Measurements from ENCODE around the gene NOSIP. TPM values are rescaled to one million over a fixed set of nuclear protein-coding genes. Genes with fewer than 3 reads are reported as not detected.

Gene NOSIP
- total RNA-seq, 2 donors from 2014 or later: 50.6 to 73.2 TPM

GRCh38 chr19:49581007-49581508 is 702 bp upstream of the NOSIP start, which contains the start of gene PRRG2:
Gene PRRG2 (plus strand): TSS chr19:49581316. CDS start chr19:49583220, 1,904 bp downstream.
- 12 to 18% methylated on average over 15 of the region's 15 CpGs for WGBS, 2 donors
- peak; percentile 70 to 85 (median 80) for DNase-seq
- TF ChIP-seq POLR2A (IDR thresholded peaks at IDR 0.05): peak in 2 of 3 donors; percentile 14 to 15
- no peak for TF ChIP-seq CTCF (IDR thresholded peaks at IDR 0.05)
- intact Hi-C loops (cut with DNase I): no loop called here
- H3K4me3 ChIP-seq: peak within 1 kb of the TSS; percentile 35 to 58
- peaks cover 18% of the 10 kb centered on the region for H3K4me1 ChIP-seq
- H3K27ac ChIP-seq: peak within 1 kb of the TSS; percentile 29 to 74 (median 58)
- no peaks in the 10 kb centered on the region for H3K27me3 ChIP-seq
- no peaks in the 10 kb centered on the region for H3K9me3 ChIP-seq
- no peaks in the 10 kb centered on the region for H3K36me3 ChIP-seq (replicated peaks in 1 of 2; ENCODE audit: insufficient read depth in 1 of 2, low read depth in 2 of 2)
- ATAC-seq: peak; percentile 77

GRCh38 chr19:49579947-49580263 is 451 bp downstream of the NOSIP start:
- Histone ChIP-seq H3K4me3 (peak overlapping the region; percentile 21 to 35), H3K9me3 (no peaks in the 10 kb centered on the region), H3K36me3 (replicated peaks in 1 of 2; ENCODE audit: insufficient read depth in 1 of 2, low read depth in 2 of 2) (no peaks in the 10 kb centered on the region), H3K27ac (peak overlapping the region; percentile 29 to 74 (median 58)), H3K27me3 (no peaks in the 10 kb centered on the region), H3K4me1 (peaks cover 18% of the 10 kb centered on the region)
- WGBS, 2 donors: 0 to 1% methylated on average over 8 of the region's 8 CpGs
- no peak for DNase-seq
- TF ChIP-seq POLR2A (IDR thresholded peaks at IDR 0.05): no peak
- no peak for TF ChIP-seq CTCF (IDR thresholded peaks at IDR 0.05)
- ATAC-seq: no peak
- intact Hi-C loops (cut with DNase I): no loop called here

- H3K4me1 ChIP-seq: peaks cover 18% of the 10 kb centered on the region
- DNase-seq (no peak), ATAC-seq (no peak)
- H3K27ac ChIP-seq: no peak overlapping the region
- TF ChIP-seq CTCF (IDR thresholded peaks at IDR 0.05) (no peak), POLR2A (IDR thresholded peaks at IDR 0.05) (no peak)
- H3K36me3 ChIP-seq (replicated peaks in 1 of 2; ENCODE audit: insufficient read depth in 1 of 2, low read depth in 2 of 2): no peaks in the 10 kb centered on the region
- no peak overlapping the region for H3K4me3 ChIP-seq
- 49 to 51% methylated on average over 4 of the region's 4 CpGs for WGBS, 2 donors
- H3K27me3 ChIP-seq: no peaks in the 10 kb centered on the region
- no peaks in the 10 kb centered on the region for H3K9me3 ChIP-seq
- intact Hi-C loops (cut with DNase I): no loop called here
These were observed 1.2 kb downstream of the NOSIP start for GRCh38 chr19:49579193-49579592.

- no peak for TF ChIP-seq CTCF (IDR thresholded peaks at IDR 0.05)
- no peak for TF ChIP-seq POLR2A (IDR thresholded peaks at IDR 0.05)
- WGBS, 2 donors: 75 to 90% methylated on average over 2 of the region's 2 CpGs
- H3K27me3 ChIP-seq: no peaks in the 10 kb centered on the region
- peaks cover 19% of the 10 kb centered on the region for H3K4me1 ChIP-seq
- intact Hi-C loops (cut with DNase I): no loop called here
- H3K27ac ChIP-seq: no peak overlapping the region
- no peak for DNase-seq
- no peaks in the 10 kb centered on the region for H3K36me3 ChIP-seq (replicated peaks in 1 of 2; ENCODE audit: insufficient read depth in 1 of 2, low read depth in 2 of 2)
- H3K4me3 ChIP-seq: no peak overlapping the region
- no peaks in the 10 kb centered on the region for H3K9me3 ChIP-seq
- no peak for ATAC-seq
These were observed 6.1 kb downstream of the NOSIP start for GRCh38 chr19:49574206-49574755.

GRCh38 chr19:49573425-49573824 is 6.9 kb downstream of the NOSIP start:
- Histone ChIP-seq H3K27ac (no peak overlapping the region), H3K36me3 (replicated peaks in 1 of 2; ENCODE audit: insufficient read depth in 1 of 2, low read depth in 2 of 2) (no peaks in the 10 kb centered on the region), H3K4me1 (peaks cover 25% of the 10 kb centered on the region), H3K27me3 (no peaks in the 10 kb centered on the region), H3K9me3 (no peaks in the 10 kb centered on the region), H3K4me3 (no peak overlapping the region)
- intact Hi-C loops (cut with DNase I): no loop called here
- WGBS, 2 donors: 71 to 76% methylated on average over 3 of the region's 3 CpGs
- TF ChIP-seq POLR2A (IDR thresholded peaks at IDR 0.05) (no peak), CTCF (IDR thresholded peaks at IDR 0.05) (no peak)
- ATAC-seq (no peak), DNase-seq (no peak)
